ENCODE measurements around the gene PCDH15.

PCDH15 gene

GRCh38 chr10:54444170-54444569 is 356.9 kb downstream of the PCDH15 start:
- H3K36me3 ChIP-seq (ENCODE audit: low read length), result no peaks in the 10 kb centered on the region
- no peak overlapping the region for H3K4me2 ChIP-seq (ENCODE audit: low read depth, low read length, poor library complexity, severe bottlenecking)
- no peaks in the 10 kb centered on the region for H3K27me3 ChIP-seq (ENCODE audit: low read length)
- H2AFZ ChIP-seq (ENCODE audit: low read depth, low read length, severe bottlenecking), result no peak overlapping the region
- H3K4me3 ChIP-seq (ENCODE audit: insufficient read depth, low read length, poor library complexity, severe bottlenecking), result no peak overlapping the region
- no peaks in the 10 kb centered on the region for H4K20me1 ChIP-seq (ENCODE audit: low read depth, low read length)
- H3F3A ChIP-seq (ENCODE audit: insufficient read depth), result no peaks in the 10 kb centered on the region
- H3K79me2 ChIP-seq (ENCODE audit: insufficient read depth, low read length), result no peaks in the 10 kb centered on the region
- no peak overlapping the region for H3K27ac ChIP-seq (ENCODE audit: low read depth, low read length)
- no peaks in the 10 kb centered on the region for H3K9me3 ChIP-seq (ENCODE audit: insufficient read depth, low read length)
- H3K9ac ChIP-seq (ENCODE audit: low read length), result no peak overlapping the region
- H3K9me2 ChIP-seq (replicated peaks; ENCODE audit: insufficient read depth, low read length), result no peaks in the 10 kb centered on the region
- no peak for TF ChIP-seq EZH2phosphoT487 (conservative IDR thresholded peaks at IDR 0.05; ENCODE audit: low read length)
- TF ChIP-seq CTCF (IDR thresholded peaks at IDR 0.05; ENCODE audit: insufficient read depth, low read length, poor library complexity, severe bottlenecking), result no peak

GRCh38 chr10:54441275-54441674 is 359.8 kb downstream of the PCDH15 start:
- H3K36me3 ChIP-seq (ENCODE audit: low read length), result no peaks in the 10 kb centered on the region
- H3K9me3 ChIP-seq (ENCODE audit: insufficient read depth, low read length), result no peaks in the 10 kb centered on the region
- H3K27ac ChIP-seq (ENCODE audit: low read depth, low read length), result no peak overlapping the region
- no peak overlapping the region for H3K4me3 ChIP-seq (ENCODE audit: insufficient read depth, low read length, poor library complexity, severe bottlenecking)
- H3K9me2 ChIP-seq (replicated peaks; ENCODE audit: insufficient read depth, low read length), result no peaks in the 10 kb centered on the region
- no peak overlapping the region for H3K9ac ChIP-seq (ENCODE audit: low read length)
- no peak overlapping the region for H2AFZ ChIP-seq (ENCODE audit: low read depth, low read length, severe bottlenecking)
- H4K20me1 ChIP-seq (ENCODE audit: low read depth, low read length), result no peaks in the 10 kb centered on the region
- H3K4me2 ChIP-seq (ENCODE audit: low read depth, low read length, poor library complexity, severe bottlenecking), result no peak overlapping the region
- H3K27me3 ChIP-seq (ENCODE audit: low read length), result no peaks in the 10 kb centered on the region
- H3F3A ChIP-seq (ENCODE audit: insufficient read depth), result no peaks in the 10 kb centered on the region
- no peaks in the 10 kb centered on the region for H3K79me2 ChIP-seq (ENCODE audit: insufficient read depth, low read length)
- no peak for TF ChIP-seq CTCF (IDR thresholded peaks at IDR 0.05; ENCODE audit: insufficient read depth, low read length, poor library complexity, severe bottlenecking)
- TF ChIP-seq EZH2phosphoT487 (conservative IDR thresholded peaks at IDR 0.05; ENCODE audit: low read length), result no peak

- Histone ChIP-seq H4K20me1 (ENCODE audit: low read depth, low read length) (no peaks in the 10 kb centered on the region), H2AFZ (ENCODE audit: low read depth, low read length, severe bottlenecking) (no peak overlapping the region), H3F3A (ENCODE audit: insufficient read depth) (no peaks in the 10 kb centered on the region), H3K27me3 (ENCODE audit: low read length) (no peaks in the 10 kb centered on the region), H3K36me3 (ENCODE audit: low read length) (no peaks in the 10 kb centered on the region), H3K9ac (ENCODE audit: low read length) (no peak overlapping the region), H3K4me2 (ENCODE audit: low read depth, low read length, poor library complexity, severe bottlenecking) (no peak overlapping the region), H3K9me2 (replicated peaks; ENCODE audit: insufficient read depth, low read length) (no peaks in the 10 kb centered on the region), H3K4me3 (ENCODE audit: insufficient read depth, low read length, poor library complexity, severe bottlenecking) (no peak overlapping the region), H3K9me3 (ENCODE audit: insufficient read depth, low read length) (no peaks in the 10 kb centered on the region), H3K79me2 (ENCODE audit: insufficient read depth, low read length) (no peaks in the 10 kb centered on the region), H3K27ac (ENCODE audit: low read depth, low read length) (no peak overlapping the region)
- TF ChIP-seq CTCF (IDR thresholded peaks at IDR 0.05; ENCODE audit: insufficient read depth, low read length, poor library complexity, severe bottlenecking) (no peak), EZH2phosphoT487 (conservative IDR thresholded peaks at IDR 0.05; ENCODE audit: low read length) (no peak)
Measured at GRCh38 chr10:54434782-54435181, 366.2 kb downstream of the PCDH15 start.
